Measurements from ENCODE around the gene ADAD2. TPM values are rescaled to one million over a fixed set of nuclear protein-coding genes. Genes with fewer than 3 reads are reported as not detected.
A peak's percentile ranks its signal among the peaks of the same experiment; 100 is the strongest.
"Not testable (repeated sequence)": the region's sequence is repeated elsewhere in the genome, so short reads cannot be mapped to it uniquely, and the experiment has no call there.

ADAD2 gene
- total RNA-seq, 1 experiment from 2014 or later = not detected

- Histone ChIP-seq H3K27me3 (no peaks in the 10 kb centered on the region), H3K4me3 (no peak overlapping the region), H3K36me3 (no peaks in the 10 kb centered on the region; the same call in none of the 2 replicates), H3K9me3 (no peaks in the 10 kb centered on the region)
- DNase-seq = no peak
Measured at GRCh38 chr16:84184775-84185174, 6.2 kb upstream of the ADAD2 start.

- peak within 1 kb of the TSS; percentile 85 for H3K4me3 ChIP-seq
- H3K36me3 ChIP-seq = no peaks in the 10 kb centered on the region; the same call in none of the 2 replicates
- H3K27me3 ChIP-seq = no peaks in the 10 kb centered on the region
- peak; percentile 80 for DNase-seq
- H3K9me3 ChIP-seq = no peaks in the 10 kb centered on the region
Measured at GRCh38 chr16:84186685-84187437, 4.1 kb upstream of the ADAD2 start, which contains the start of gene TAF1C. Gene TAF1C (minus strand): TSS chr16:84187057. CDS start chr16:84184988, 2,069 bp downstream.

GRCh38 chr16:84191466-84191865, 509 bp downstream of the ADAD2 start:
- H3K27me3 ChIP-seq = no peaks in the 10 kb centered on the region
- H3K4me3 ChIP-seq = no peak overlapping the region
- H3K36me3 ChIP-seq = no peaks in the 10 kb centered on the region
- no peaks in the 10 kb centered on the region for H3K9me3 ChIP-seq
- DNase-seq = no peak

GRCh38 chr16:84193480-84193879, 2.5 kb downstream of the ADAD2 start:
- no peaks in the 10 kb centered on the region for H3K9me3 ChIP-seq
- no peaks in the 10 kb centered on the region for H3K36me3 ChIP-seq
- no peak overlapping the region for H3K4me3 ChIP-seq
- DNase-seq = no peak
- H3K27me3 ChIP-seq = no peaks in the 10 kb centered on the region

- DNase-seq = no peak
- Histone ChIP-seq H3K4me3 (no peak overlapping the region), H3K9me3 (no peaks in the 10 kb centered on the region), H3K27me3 (no peaks in the 10 kb centered on the region), H3K36me3 (no peaks in the 10 kb centered on the region)
Measured at GRCh38 chr16:84194018-84194417, 3.1 kb downstream of the ADAD2 start.

GRCh38 chr16:84194470-84195200, 3.7 kb downstream of the ADAD2 start:
- no peaks in the 10 kb centered on the region for H3K9me3 ChIP-seq

GRCh38 chr16:84195201-84196093, 4.5 kb downstream of the ADAD2 start:
- H3K4me3 ChIP-seq = no peak overlapping the region
- no peaks in the 10 kb centered on the region for H3K27me3 ChIP-seq
- H3K36me3 ChIP-seq = no peaks in the 10 kb centered on the region
- H3K9me3 ChIP-seq = no peaks in the 10 kb centered on the region
- DNase-seq = no peak

More at GRCh38 chr16:84194470-84195200, 3.7 kb downstream of the ADAD2 start:
- Histone ChIP-seq H3K4me3 (no peak overlapping the region), H3K36me3 (no peaks in the 10 kb centered on the region), H3K27me3 (no peaks in the 10 kb centered on the region)
- DNase-seq = no peak

GRCh38 chr16:84196101-84196500, 5.1 kb downstream of the ADAD2 start:
- Histone ChIP-seq H3K36me3 (no peaks in the 10 kb centered on the region), H3K4me3 (no peak overlapping the region), H3K27me3 (no peaks in the 10 kb centered on the region), H3K9me3 (no peaks in the 10 kb centered on the region)
- no peak for DNase-seq

- Histone ChIP-seq H3K36me3 (no peaks in the 10 kb centered on the region), H3K9me3 (no peaks in the 10 kb centered on the region), H3K4me3 (no peak overlapping the region), H3K27me3 (no peaks in the 10 kb centered on the region)
- DNase-seq = no peak
Measured at GRCh38 chr16:84196727-84197394, 5.9 kb downstream of the ADAD2 start.

GRCh38 chr16:84197466-84198128, 6.6 kb downstream of the ADAD2 start:
- Histone ChIP-seq H3K27me3 (no peaks in the 10 kb centered on the region), H3K36me3 (no peaks in the 10 kb centered on the region), H3K4me3 (no peak overlapping the region), H3K9me3 (no peaks in the 10 kb centered on the region)
- DNase-seq = no peak

- Histone ChIP-seq H3K4me3 (no peak overlapping the region), H3K27me3 (no peaks in the 10 kb centered on the region), H3K36me3 (no peaks in the 10 kb centered on the region), H3K9me3 (no peaks in the 10 kb centered on the region)
- peak; percentile 68 for DNase-seq
Measured at GRCh38 chr16:84198401-84198800, 7.4 kb downstream of the ADAD2 start.

GRCh38 chr16:84199097-84199496, 8.1 kb downstream of the ADAD2 start:
- no peaks in the 10 kb centered on the region for H3K27me3 ChIP-seq
- H3K9me3 ChIP-seq = no peaks in the 10 kb centered on the region
- no peak overlapping the region for H3K4me3 ChIP-seq
- no peak for DNase-seq
- H3K36me3 ChIP-seq = no peaks in the 10 kb centered on the region

GRCh38 chr16:84199861-84200260, 8.9 kb downstream of the ADAD2 start:
- H3K4me3 ChIP-seq = no peak overlapping the region
- DNase-seq = no peak
- H3K27me3 ChIP-seq = no peaks in the 10 kb centered on the region
- H3K9me3 ChIP-seq = no peaks in the 10 kb centered on the region
- H3K36me3 ChIP-seq = no peaks in the 10 kb centered on the region

- not testable (repeated sequence) for H3K9me3 ChIP-seq, H3K4me3 ChIP-seq, H3K36me3 ChIP-seq, H3K27me3 ChIP-seq, DNase-seq
Measured at GRCh38 chr16:84204551-84204950, 13.6 kb downstream of the ADAD2 start.

GRCh38 chr16:84205123-84205522, 14.2 kb downstream of the ADAD2 start:
- H3K27me3 ChIP-seq, H3K9me3 ChIP-seq, DNase-seq, H3K36me3 ChIP-seq, H3K4me3 ChIP-seq: not testable (repeated sequence)

Measured in MG63 (cell line).